ENCODE measurements around the gene UNC13C. TPM values are rescaled to one million over a fixed set of nuclear protein-coding genes. Genes with fewer than 3 reads are reported as not detected.

The UNC13C gene
- total RNA-seq, 2 experiments from 2014 or later: not detected

GRCh38 chr15:54559405-54560069, 581.3 kb downstream of the UNC13C start:
- DNase-seq: no peak

GRCh38 chr15:54560417-54560816, 582.2 kb downstream of the UNC13C start:
- Mint-ChIP-seq H3K36me3 (no peaks in the 10 kb centered on the region), H3K27ac (no peak overlapping the region), H3K4me3 (no peak overlapping the region), H3K4me1 (no peaks in the 10 kb centered on the region), H3K9me3 (no peaks in the 10 kb centered on the region), H3K27me3 (no peaks in the 10 kb centered on the region)
- no peak for DNase-seq

More at GRCh38 chr15:54559405-54560069, 581.3 kb downstream of the UNC13C start:
- Mint-ChIP-seq H3K27me3 (no peaks in the 10 kb centered on the region), H3K27ac (no peak overlapping the region), H3K36me3 (no peaks in the 10 kb centered on the region), H3K4me1 (no peaks in the 10 kb centered on the region), H3K9me3 (no peaks in the 10 kb centered on the region), H3K4me3 (no peak overlapping the region)

- DNase-seq: no peak
- H3K36me3 Mint-ChIP-seq: no peaks in the 10 kb centered on the region
- H3K9me3 Mint-ChIP-seq: no peaks in the 10 kb centered on the region
- H3K27ac Mint-ChIP-seq: no peak overlapping the region
- peaks cover 8% of the 10 kb centered on the region for H3K27me3 Mint-ChIP-seq
- H3K4me3 Mint-ChIP-seq: no peak overlapping the region
- H3K4me1 Mint-ChIP-seq: no peaks in the 10 kb centered on the region
These were observed 585.9 kb downstream of the UNC13C start for GRCh38 chr15:54564166-54564565.

DNA sequence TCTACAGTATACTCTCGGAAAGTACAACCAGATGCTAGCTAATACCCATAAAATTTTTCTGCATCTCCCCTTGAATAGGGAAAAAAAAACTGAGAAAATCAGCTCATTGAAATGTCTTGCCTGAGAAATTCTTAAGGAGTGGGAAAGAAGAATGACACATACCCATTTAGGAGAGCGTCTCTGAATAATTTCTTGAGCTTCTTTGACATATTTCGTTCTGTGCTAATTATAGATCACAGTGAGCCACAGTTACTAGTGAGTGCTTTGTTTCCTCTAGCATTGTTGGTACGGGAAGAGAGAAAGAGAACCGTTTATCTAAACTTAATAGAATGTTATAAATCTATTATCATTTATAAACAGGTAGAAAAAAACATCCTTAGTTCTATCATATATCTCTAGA, 588.4 kb downstream of the UNC13C start:
- H3K4me1 Mint-ChIP-seq: no peaks in the 10 kb centered on the region
- H3K9me3 Mint-ChIP-seq: no peaks in the 10 kb centered on the region
- no peak overlapping the region for H3K27ac Mint-ChIP-seq
- peaks cover 8% of the 10 kb centered on the region for H3K27me3 Mint-ChIP-seq
- no peaks in the 10 kb centered on the region for H3K36me3 Mint-ChIP-seq
- no peak overlapping the region for H3K4me3 Mint-ChIP-seq
- DNase-seq: no peak

DNA sequence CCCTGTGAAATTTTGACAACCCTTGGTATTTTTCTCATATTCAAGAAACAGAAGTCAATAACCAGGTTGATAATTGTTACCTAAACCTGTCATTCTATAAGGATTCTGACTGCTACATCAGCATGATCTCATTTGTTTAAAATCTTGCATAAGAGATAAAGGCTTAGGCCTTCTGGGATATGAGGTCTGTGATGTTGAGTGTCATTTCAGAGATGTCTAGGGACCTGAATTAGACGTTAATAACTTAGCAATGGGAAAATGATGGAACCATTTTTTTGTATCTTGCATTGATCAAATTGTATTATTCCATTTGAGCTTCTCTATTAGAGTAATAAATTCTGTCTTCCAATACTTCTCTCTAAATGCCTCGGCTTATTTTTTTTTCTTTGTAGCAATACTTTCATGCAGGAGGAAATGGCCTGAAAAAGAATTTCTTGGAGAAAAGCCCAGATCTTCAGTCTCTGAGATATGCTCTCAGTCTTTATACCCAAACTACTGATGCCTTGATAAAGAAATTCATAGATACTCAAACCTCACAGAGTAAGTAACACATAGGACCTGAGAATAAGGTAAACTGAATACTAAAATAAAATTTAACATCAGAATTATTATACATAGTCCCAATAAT, 589.3 kb downstream of the UNC13C start:
- no peaks in the 10 kb centered on the region for H3K36me3 Mint-ChIP-seq
- no peak overlapping the region for H3K27ac Mint-ChIP-seq
- H3K4me3 Mint-ChIP-seq: no peak overlapping the region
- no peak for DNase-seq
- no peaks in the 10 kb centered on the region for H3K9me3 Mint-ChIP-seq
- H3K27me3 Mint-ChIP-seq: peaks cover 10% of the 10 kb centered on the region
- no peaks in the 10 kb centered on the region for H3K4me1 Mint-ChIP-seq

DNA sequence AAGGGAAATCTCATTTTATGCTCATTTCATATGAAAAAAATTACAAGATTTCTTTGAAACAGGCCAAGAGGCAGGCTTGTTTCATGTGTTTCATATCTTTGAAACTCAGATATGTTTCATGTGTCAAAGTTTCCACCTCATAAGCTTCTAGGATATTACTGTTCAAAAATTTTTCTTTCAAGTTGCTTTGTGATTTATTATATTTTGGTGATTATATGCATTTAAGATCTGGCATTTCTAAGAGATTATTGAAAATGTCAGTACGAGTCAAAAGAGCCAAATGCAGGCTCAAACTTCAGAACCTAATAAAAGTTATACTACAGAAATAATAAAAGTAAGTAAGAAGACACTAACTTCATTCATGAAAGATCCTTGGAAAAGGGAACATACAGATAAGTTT, 590.1 kb downstream of the UNC13C start:
- Mint-ChIP-seq H3K27ac (no peak overlapping the region), H3K4me3 (no peak overlapping the region), H3K4me1 (no peaks in the 10 kb centered on the region), H3K9me3 (no peaks in the 10 kb centered on the region), H3K36me3 (no peaks in the 10 kb centered on the region), H3K27me3 (peaks cover 12% of the 10 kb centered on the region)
- no peak for DNase-seq

DNA sequence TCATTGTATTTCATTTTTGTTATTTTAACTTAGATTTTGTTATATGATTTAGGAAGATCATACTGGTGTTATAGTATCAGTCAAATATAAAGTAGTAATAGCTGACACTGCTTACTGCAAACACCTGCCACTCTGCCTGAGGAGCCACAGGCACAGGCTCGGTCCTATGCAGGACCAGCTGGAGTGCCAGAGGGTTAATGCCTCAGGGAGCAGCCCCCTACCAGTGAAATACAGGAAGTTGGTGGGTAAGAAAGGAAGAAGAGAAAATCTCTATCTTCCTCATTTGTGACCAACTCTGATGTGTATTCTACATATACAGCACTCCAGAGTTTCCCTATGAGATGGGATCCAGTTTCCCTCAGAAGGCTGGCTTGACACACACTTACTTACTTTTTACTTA, 593.3 kb downstream of the UNC13C start:
- no peak for DNase-seq
- Mint-ChIP-seq H3K27me3 (peaks cover 10% of the 10 kb centered on the region), H3K9me3 (no peaks in the 10 kb centered on the region), H3K4me3 (no peak overlapping the region), H3K27ac (no peak overlapping the region), H3K36me3 (no peaks in the 10 kb centered on the region), H3K4me1 (no peaks in the 10 kb centered on the region)

- Mint-ChIP-seq H3K4me1 (no peaks in the 10 kb centered on the region), H3K9me3 (no peaks in the 10 kb centered on the region), H3K4me3 (no peak overlapping the region), H3K27me3 (peaks cover 6% of the 10 kb centered on the region), H3K27ac (no peak overlapping the region), H3K36me3 (no peaks in the 10 kb centered on the region)
- DNase-seq: no peak
These were observed 597.3 kb downstream of the UNC13C start for GRCh38 chr15:54575586-54575985.

- H3K4me1 Mint-ChIP-seq: no peaks in the 10 kb centered on the region
- H3K36me3 Mint-ChIP-seq: no peaks in the 10 kb centered on the region
- H3K4me3 Mint-ChIP-seq: no peak overlapping the region
- H3K27ac Mint-ChIP-seq: no peak overlapping the region
- peaks cover 3% of the 10 kb centered on the region for H3K9me3 Mint-ChIP-seq
- DNase-seq: no peak
- H3K27me3 Mint-ChIP-seq: peaks cover 6% of the 10 kb centered on the region
These were observed 598.2 kb downstream of the UNC13C start for GRCh38 chr15:54576298-54576935.

GRCh38 chr15:54577476-54578250, 599.4 kb downstream of the UNC13C start:
- Mint-ChIP-seq H3K27ac (no peak overlapping the region), H3K4me1 (no peaks in the 10 kb centered on the region), H3K27me3 (peaks cover 3% of the 10 kb centered on the region), H3K4me3 (no peak overlapping the region), H3K36me3 (no peaks in the 10 kb centered on the region), H3K9me3 (peaks cover 3% of the 10 kb centered on the region)
- DNase-seq: no peak

GRCh38 chr15:54579855-54580254, 601.6 kb downstream of the UNC13C start:
- Mint-ChIP-seq H3K4me3 (no peak overlapping the region), H3K36me3 (no peaks in the 10 kb centered on the region), H3K27ac (no peak overlapping the region), H3K9me3 (peaks cover 3% of the 10 kb centered on the region), H3K4me1 (no peaks in the 10 kb centered on the region), H3K27me3 (no peaks in the 10 kb centered on the region)
- no peak for DNase-seq

DNA sequence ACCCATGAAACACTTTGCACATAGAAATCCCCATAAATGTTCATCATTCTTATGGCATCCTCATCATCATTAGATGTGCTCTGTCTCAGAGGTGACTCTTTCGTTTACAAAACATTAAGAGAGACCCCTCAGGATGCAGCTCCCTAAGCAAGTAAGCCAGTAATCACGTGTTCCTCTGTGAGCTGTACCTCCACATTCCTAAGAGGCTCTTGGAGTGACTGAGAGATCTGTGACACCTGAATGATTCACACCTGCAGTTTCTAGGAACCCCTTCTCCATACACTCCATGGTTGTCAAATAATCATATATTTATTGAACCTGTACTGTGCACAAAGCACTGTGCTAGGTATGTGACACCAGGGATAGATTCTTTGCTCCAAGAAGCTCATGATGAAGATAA, 602.4 kb downstream of the UNC13C start:
- DNase-seq: no peak
- no peak overlapping the region for H3K27ac Mint-ChIP-seq
- no peaks in the 10 kb centered on the region for H3K36me3 Mint-ChIP-seq
- no peaks in the 10 kb centered on the region for H3K27me3 Mint-ChIP-seq
- H3K4me1 Mint-ChIP-seq: no peaks in the 10 kb centered on the region
- no peak overlapping the region for H3K4me3 Mint-ChIP-seq
- H3K9me3 Mint-ChIP-seq: peaks cover 3% of the 10 kb centered on the region

GRCh38 chr15:54582863-54583643, 604.8 kb downstream of the UNC13C start:
- H3K27ac Mint-ChIP-seq: no peak overlapping the region
- no peaks in the 10 kb centered on the region for H3K36me3 Mint-ChIP-seq
- DNase-seq: no peak
- H3K4me3 Mint-ChIP-seq: no peak overlapping the region
- peaks cover 3% of the 10 kb centered on the region for H3K9me3 Mint-ChIP-seq
- H3K4me1 Mint-ChIP-seq: no peaks in the 10 kb centered on the region
- no peaks in the 10 kb centered on the region for H3K27me3 Mint-ChIP-seq

- Mint-ChIP-seq H3K36me3 (no peaks in the 10 kb centered on the region), H3K9me3 (peaks cover 3% of the 10 kb centered on the region), H3K4me3 (no peak overlapping the region), H3K4me1 (no peaks in the 10 kb centered on the region), H3K27me3 (no peaks in the 10 kb centered on the region), H3K27ac (no peak overlapping the region)
- no peak for DNase-seq
These were observed 606.8 kb downstream of the UNC13C start for GRCh38 chr15:54585063-54585462.
